Liver (tissue), 9 donors: ENCODE results near the gene CAB39. TPM values are rescaled to one million over a fixed set of nuclear protein-coding genes. Genes with fewer than 3 reads are reported as not detected.

ENCODE experiments used
- DNase-seq: peaks from one replicate; pipeline ENCODE4 v3.0.0-alpha.2; 2017; ENCODE audit warnings: low spot score
- H3K27ac ChIP-seq, 2 donors: one replicate each; pipeline ENCODE4 v1.7.0; 2013; ENCODE audit warnings: inconsistent platforms in 2 of 2, low read length in 2 of 2, control low read depth in 1 of 2, low read depth in 1 of 2, mild to moderate bottlenecking in 1 of 2
- H3K27me3 ChIP-seq, 4 donors: one replicate each; pipeline versions ENCODE4 v1.6.1 to v1.7.0; 2013; ENCODE audit warnings: low read length in 3 of 4, inconsistent platforms in 1 of 4, mild to moderate bottlenecking in 1 of 4, moderate library complexity in 1 of 4; ENCODE audit not compliant: control insufficient read depth in 4 of 4, insufficient read depth in 4 of 4
- H3K36me3 ChIP-seq, 4 donors: one replicate each; pipeline versions ENCODE4 v1.6.1 to v1.7.0; 2013; ENCODE audit warnings: low read length in 3 of 4, mild to moderate bottlenecking in 3 of 4, low read depth in 1 of 4, moderate library complexity in 1 of 4; ENCODE audit not compliant: control insufficient read depth in 4 of 4, insufficient read depth in 3 of 4
- H3K4me1 ChIP-seq, 4 donors: one replicate each; pipeline versions ENCODE4 v1.6.1 to v1.7.0; 2013; ENCODE audit warnings: low read length in 3 of 4, mild to moderate bottlenecking in 3 of 4, moderate library complexity in 1 of 4; ENCODE audit not compliant: control insufficient read depth in 4 of 4, insufficient read depth in 4 of 4
- H3K4me3 ChIP-seq, 3 donors: one replicate each; pipeline versions ENCODE4 v1.6.1 to v1.7.0; 2013; ENCODE audit warnings: low read length in 3 of 3, control low read depth in 1 of 3, low read depth in 1 of 3, mild to moderate bottlenecking in 1 of 3
- H3K9ac ChIP-seq, 2 donors: one replicate each; pipeline ENCODE4 v1.7.0; 2013; ENCODE audit warnings: low read length in 2 of 2, mild to moderate bottlenecking in 2 of 2, moderate library complexity in 2 of 2, control low read depth in 1 of 2, low read depth in 1 of 2
- H3K9me3 ChIP-seq, 4 donors: one replicate each; pipeline versions ENCODE4 v1.6.1 to v1.7.0; 2013; ENCODE audit warnings: low read length in 3 of 4; ENCODE audit not compliant: control insufficient read depth in 4 of 4
- CTCF ChIP-seq: fragments of 150-350 bp; IDR thresholded peaks from 2 replicates; pipeline ENCODE4 v1.5.1; 2017; ENCODE audit warnings: improper control_type of control experiment, low read depth, low read length; ENCODE audit not compliant: missing input control
- EGR1 ChIP-seq, 2 donors: IDR thresholded peaks; 2 replicates each; pipeline ENCODE4 v1.6.1; 2016 to 2018; ENCODE audit warnings: antibody characterized with exemption in 2 of 2, low read depth in 2 of 2
- FOXA1 ChIP-seq: IDR thresholded peaks from 2 replicates; pipeline ENCODE4 v1.6.1; 2016; ENCODE audit warnings: antibody characterized with exemption
- FOXA2 ChIP-seq: IDR thresholded peaks from 2 replicates; pipeline ENCODE4 v1.6.1; 2016; ENCODE audit warnings: antibody characterized with exemption
- GABPA ChIP-seq, 2 donors: IDR thresholded peaks in 1 of 2; conservative IDR thresholded peaks in 1 of 2; 2 replicates each; pipeline ENCODE4 v1.6.1; 2016; ENCODE audit warnings: antibody characterized with exemption in 2 of 2, mild to moderate bottlenecking in 1 of 2, moderate library complexity in 1 of 2
- HNF4A ChIP-seq, 2 donors: conservative IDR thresholded peaks; 2 replicates each; pipeline ENCODE4 v1.6.1; 2016; ENCODE audit warnings: antibody characterized with exemption in 2 of 2, mild to moderate bottlenecking in 2 of 2
- HNF4G ChIP-seq: IDR thresholded peaks from 2 replicates; pipeline ENCODE4 v1.6.1; 2016; ENCODE audit warnings: antibody characterized with exemption
- NR2F2 ChIP-seq: IDR thresholded peaks from 2 replicates; pipeline ENCODE4 v1.6.1; 2016; ENCODE audit warnings: antibody characterized with exemption
- RAD21 ChIP-seq, 2 donors: IDR thresholded peaks; 2 replicates each; pipeline ENCODE4 v1.6.1; 2016; ENCODE audit warnings: antibody characterized with exemption in 2 of 2, mild to moderate bottlenecking in 2 of 2
- REST ChIP-seq: IDR thresholded peaks from 2 replicates; pipeline ENCODE4 v1.6.1; 2016; ENCODE audit warnings: antibody characterized with exemption, mild to moderate bottlenecking
- RXRA ChIP-seq, 2 donors: IDR thresholded peaks; 2 replicates each; pipeline ENCODE4 v1.6.1; 2017 to 2018; ENCODE audit warnings: antibody characterized with exemption in 2 of 2, mild to moderate bottlenecking in 1 of 2
- SP1 ChIP-seq: IDR thresholded peaks from 2 replicates; pipeline ENCODE4 v1.6.1; 2018; ENCODE audit warnings: antibody characterized with exemption, mild to moderate bottlenecking
- YY1 ChIP-seq: IDR thresholded peaks from 2 replicates; pipeline ENCODE4 v1.6.1; 2016; ENCODE audit warnings: antibody characterized with exemption, mild to moderate bottlenecking
- ZBTB33 ChIP-seq: IDR thresholded peaks from 2 replicates; pipeline ENCODE4 v1.6.1; 2016; ENCODE audit warnings: antibody characterized with exemption
- WGBS: extraction: QIAGEN DNeasy Blood & Tissue Kit; methylation state at CpG from one replicate; pipeline ENCODE4 v1.1.7; 2013; 5-methylcytosine and 5-hydroxymethylcytosine counted together
- polyA plus RNA-seq, 2 donors: library from polyadenylated mRNA; stranded (reverse) in 1 of 2; unstranded in 1 of 2; fragments of 200-250 nt in 1 of 2; fragments of >200 nt in 1 of 2; fragmentation: Nextera tagmentation in 1 of 2; extraction: Ambion mirVana in 1 of 2; gene quantifications; one replicate each; pipeline versions ENCODE4 v1.2.1 to v1.2.3, GENCODE V29; 2013 to 2015
- total RNA-seq, 2 donors: library from RNA; depleted of rRNA; stranded (reverse); fragments of >200 nt; gene quantifications; one replicate each; pipeline ENCODE4 v1.2.3, GENCODE V29; 2014
- TF ChIP-seq, protein P1 (sequence below): IDR thresholded peaks from 2 replicates; pipeline ENCODE4 v1.6.1; 2016; ENCODE audit warnings: antibody characterized with exemption
- donor health status: healthy.
- donor health status: healthy.
- donor health status: healthy.
- donor health status: healthy.
- donor health status: healthy.

Gene CAB39
- total and polyA plus RNA-seq, 4 donors, result 9.2 to 39.8 (median 26.5) TPM

- Histone ChIP-seq H3K9ac (no peak overlapping the region), H3K36me3 (peaks cover 0 to 2% (median 0%) of the 10 kb centered on the region in 4 donors), H3K27ac (no peak overlapping the region), H3K27me3 (no peaks in the 10 kb centered on the region), H3K4me1 (no peaks in the 10 kb centered on the region), H3K9me3 (peaks cover 0 to 3% (median 1%) of the 10 kb centered on the region in 4 donors), H3K4me3 (no peak overlapping the region)
- no peak for DNase-seq
- WGBS, result 87% methylated on average over 11 of the region's 11 CpGs
- TF ChIP-seq RXRA (IDR thresholded peaks at IDR 0.05) (no peak), ZBTB33 (no peak), FOXA2 (no peak), CTCF (no peak), YY1 (no peak), REST (no peak), HNF4A (conservative IDR thresholded peaks at IDR 0.05) (no peak), GABPA (IDR thresholded peaks at IDR 0.05 in 1 of 2, conservative IDR thresholded peaks at IDR 0.05 in 1 of 2) (no peak), EGR1 (IDR thresholded peaks at IDR 0.05; ENCODE audit: low read depth in 2 of 2) (no peak), HNF4G (no peak), RAD21 (IDR thresholded peaks at IDR 0.05) (no peak)
These were observed 32.0 kb upstream of the CAB39 start for GRCh38 chr2:230680463-230681170.

DNA sequence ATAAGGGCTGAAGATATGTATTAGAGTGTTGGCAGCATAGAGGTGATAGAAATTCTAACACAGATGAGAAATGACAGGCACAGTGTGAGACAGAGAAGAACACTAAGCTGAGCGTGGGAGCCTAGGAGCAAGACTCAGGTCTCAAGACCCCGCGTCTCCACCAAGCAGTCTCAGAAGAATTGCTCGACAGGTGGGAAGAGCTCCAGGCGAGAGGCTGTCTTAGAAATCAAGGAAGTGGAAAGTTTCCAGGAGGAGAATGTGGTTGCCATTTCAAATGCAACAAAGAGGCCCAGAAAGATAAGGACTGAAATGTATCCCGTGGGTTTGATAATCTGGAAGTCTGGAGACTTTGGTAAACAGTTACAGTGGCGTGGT lies 31.5 kb upstream of the CAB39 start:
- no peak for DNase-seq
- Histone ChIP-seq H3K27me3 (no peaks in the 10 kb centered on the region), H3K4me1 (no peaks in the 10 kb centered on the region), H3K36me3 (peaks cover 0 to 2% (median 0%) of the 10 kb centered on the region in 4 donors), H3K27ac (no peak overlapping the region), H3K9me3 (peaks cover 0 to 3% (median 1%) of the 10 kb centered on the region in 4 donors), H3K4me3 (no peak overlapping the region), H3K9ac (no peak overlapping the region)
- TF ChIP-seq, protein P1, sequence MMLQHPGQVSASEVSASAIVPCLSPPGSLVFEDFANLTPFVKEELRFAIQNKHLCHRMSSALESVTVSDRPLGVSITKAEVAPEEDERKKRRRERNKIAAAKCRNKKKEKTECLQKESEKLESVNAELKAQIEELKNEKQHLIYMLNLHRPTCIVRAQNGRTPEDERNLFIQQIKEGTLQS, result no peak
- no peak for TF ChIP-seq NR2F2
- TF ChIP-seq FOXA1, result no peak
- TF ChIP-seq HNF4A (conservative IDR thresholded peaks at IDR 0.05), result no peak
- no peak for TF ChIP-seq SP1
- no peak for TF ChIP-seq RXRA (IDR thresholded peaks at IDR 0.05)
- no peak for TF ChIP-seq ZBTB33
- TF ChIP-seq HNF4G, result no peak
- TF ChIP-seq GABPA (IDR thresholded peaks at IDR 0.05 in 1 of 2, conservative IDR thresholded peaks at IDR 0.05 in 1 of 2), result no peak
- TF ChIP-seq FOXA2, result no peak
- TF ChIP-seq CTCF, result no peak
- 74% methylated on average over 7 of the region's 7 CpGs for WGBS
